Measurements from ENCODE around the gene ALKBH4.

DNA sequence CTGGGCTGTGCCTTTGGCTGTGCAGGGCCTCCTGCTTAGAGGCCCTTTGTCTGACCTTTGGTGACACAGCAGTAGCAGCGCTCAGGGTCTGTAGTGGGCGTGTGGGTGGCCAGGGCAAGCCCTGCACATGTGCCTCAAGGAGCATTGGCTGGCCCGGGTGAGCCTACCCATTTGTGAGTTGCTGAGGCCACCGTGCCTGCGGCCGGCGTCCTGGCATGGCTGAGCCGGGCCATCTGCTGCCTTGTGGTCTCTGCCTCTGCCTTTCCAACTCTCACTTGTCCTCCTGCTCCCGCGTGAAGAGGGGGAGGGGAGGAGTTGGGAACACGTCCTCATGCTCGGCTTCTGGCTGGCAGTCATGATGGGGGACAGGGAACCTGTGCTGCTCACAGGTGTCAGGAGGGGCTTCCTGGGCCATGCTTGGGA lies 40.5 kb downstream of the ALKBH4 start:
- TF ChIP-seq, protein P1, sequence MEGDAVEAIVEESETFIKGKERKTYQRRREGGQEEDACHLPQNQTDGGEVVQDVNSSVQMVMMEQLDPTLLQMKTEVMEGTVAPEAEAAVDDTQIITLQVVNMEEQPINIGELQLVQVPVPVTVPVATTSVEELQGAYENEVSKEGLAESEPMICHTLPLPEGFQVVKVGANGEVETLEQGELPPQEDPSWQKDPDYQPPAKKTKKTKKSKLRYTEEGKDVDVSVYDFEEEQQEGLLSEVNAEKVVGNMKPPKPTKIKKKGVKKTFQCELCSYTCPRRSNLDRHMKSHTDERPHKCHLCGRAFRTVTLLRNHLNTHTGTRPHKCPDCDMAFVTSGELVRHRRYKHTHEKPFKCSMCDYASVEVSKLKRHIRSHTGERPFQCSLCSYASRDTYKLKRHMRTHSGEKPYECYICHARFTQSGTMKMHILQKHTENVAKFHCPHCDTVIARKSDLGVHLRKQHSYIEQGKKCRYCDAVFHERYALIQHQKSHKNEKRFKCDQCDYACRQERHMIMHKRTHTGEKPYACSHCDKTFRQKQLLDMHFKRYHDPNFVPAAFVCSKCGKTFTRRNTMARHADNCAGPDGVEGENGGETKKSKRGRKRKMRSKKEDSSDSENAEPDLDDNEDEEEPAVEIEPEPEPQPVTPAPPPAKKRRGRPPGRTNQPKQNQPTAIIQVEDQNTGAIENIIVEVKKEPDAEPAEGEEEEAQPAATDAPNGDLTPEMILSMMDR (IDR thresholded peaks at IDR 0.05) = no peak
- TF ChIP-seq EP300 (IDR thresholded peaks at IDR 0.05) (no peak), POLR2AphosphoS5 (IDR thresholded peaks at IDR 0.05) (no peak)
